Left colon (tissue), 2 donors: ENCODE data around the gene LPAR6. TPM values are rescaled to one million over a fixed set of nuclear protein-coding genes. Genes with fewer than 3 reads are reported as not detected.

Source experiments
- ATAC-seq: fragments of 200-7000 bp; cut with Tn5 transposase; one replicate; pipeline ENCODE4 v1.9.1; 2020; ENCODE audit warnings: mild to moderate bottlenecking, moderate library complexity
- DNase-seq, 2 donors: peaks; one replicate each; pipeline ENCODE4 v3.0.0-alpha.2; 2020
- intact Hi-C, 2 donors: fragments of 100-400 bp; cut with DNase I in 1 of 2; cut with micrococcal nuclease in 1 of 2; formaldehyde crosslinking; loops; one replicate each; pipeline versions ENCODE4 v1.11.2 to v1.14.0; 2022; cut with DNase I, micrococcal nuclease
- total RNA-seq, 2 donors: library from RNA; stranded (reverse); fragmentation: NEBNext Ultra II Directional; extraction: Animal tissue kit (Norgen Biotek cat#: 25700); gene quantifications; one replicate each; pipeline ENCODE4 v1.2.1, GENCODE V29; 2021
- donor health status: DM: no; HTN: no; CAD: no.
- donor health status: DM: yes; HTN: yes; CAD: no.

The LPAR6 gene
- total RNA-seq, 2 donors from 2014 or later, result 7.6 to 16.4 TPM

- no peak for ATAC-seq
- DNase-seq, result no peak
- intact Hi-C loops, result no loop called here
Observed at GRCh38 chr13:48393698-48394085, 19.2 kb downstream of the LPAR6 start.

GRCh38 chr13:48393030-48393697 is 19.7 kb downstream of the LPAR6 start:
- intact Hi-C loops, result no loop called here
- ATAC-seq, result no peak
- no peak for DNase-seq

GRCh38 chr13:48391257-48391656 is 21.7 kb downstream of the LPAR6 start:
- intact Hi-C loops, result no loop called here
- DNase-seq (no peak), ATAC-seq (no peak)

- intact Hi-C loops, result no loop called here
- ATAC-seq, result no peak
- DNase-seq, result no peak
Observed at GRCh38 chr13:48386816-48387215, 26.1 kb downstream of the LPAR6 start.

- no peak for DNase-seq
- intact Hi-C loops, result no loop called here
- no peak for ATAC-seq
Observed at GRCh38 chr13:48383384-48383783, 29.5 kb downstream of the LPAR6 start.

GRCh38 chr13:48380581-48380980 is 32.3 kb downstream of the LPAR6 start:
- no peak for ATAC-seq

GRCh38 chr13:48377857-48378256 is 35.1 kb downstream of the LPAR6 start:
- DNase-seq (no peak), ATAC-seq (no peak)
- intact Hi-C loops, result no loop called here

More at GRCh38 chr13:48380581-48380980, 32.3 kb downstream of the LPAR6 start:
- DNase-seq, result no peak
- intact Hi-C loops, result no loop called here

- DNase-seq (no peak), ATAC-seq (no peak)
- intact Hi-C loops, result no loop called here
Observed at GRCh38 chr13:48370815-48371214, 42.1 kb downstream of the LPAR6 start.

GRCh38 chr13:48369988-48370387 is 42.9 kb downstream of the LPAR6 start:
- ATAC-seq (no peak), DNase-seq (no peak)
- intact Hi-C loops, result no loop called here

Other genes starting within 250 kb of the LPAR6 start
- gene ITM2B, start 179.9 kb downstream of the LPAR6 start, total RNA-seq, result 100 to 1,000 TPM; 393 to 473 TPM
- gene RB1, start 109.4 kb downstream of the LPAR6 start, total RNA-seq, result 10 to 100 TPM; 23.0 to 26.3 TPM
- gene RCBTB2, start 120.0 kb upstream of the LPAR6 start, total RNA-seq, result 1 to 10 TPM; 4.6 to 6.7 TPM
- under 1 TPM; 0.27 to 0.36 TPM for gene CYSLTR2, start 240.8 kb upstream of the LPAR6 start, total RNA-seq